ENCODE results near the gene SLC39A1. TPM values are rescaled to one million over a fixed set of nuclear protein-coding genes. Genes with fewer than 3 reads are reported as not detected.
"Not testable (repeated sequence)": the region's sequence is repeated elsewhere in the genome, so short reads cannot be mapped to it uniquely, and the experiment has no call there.

SLC39A1 gene
- total RNA-seq, 1 experiment from 2014 or later = 251 TPM

DNA sequence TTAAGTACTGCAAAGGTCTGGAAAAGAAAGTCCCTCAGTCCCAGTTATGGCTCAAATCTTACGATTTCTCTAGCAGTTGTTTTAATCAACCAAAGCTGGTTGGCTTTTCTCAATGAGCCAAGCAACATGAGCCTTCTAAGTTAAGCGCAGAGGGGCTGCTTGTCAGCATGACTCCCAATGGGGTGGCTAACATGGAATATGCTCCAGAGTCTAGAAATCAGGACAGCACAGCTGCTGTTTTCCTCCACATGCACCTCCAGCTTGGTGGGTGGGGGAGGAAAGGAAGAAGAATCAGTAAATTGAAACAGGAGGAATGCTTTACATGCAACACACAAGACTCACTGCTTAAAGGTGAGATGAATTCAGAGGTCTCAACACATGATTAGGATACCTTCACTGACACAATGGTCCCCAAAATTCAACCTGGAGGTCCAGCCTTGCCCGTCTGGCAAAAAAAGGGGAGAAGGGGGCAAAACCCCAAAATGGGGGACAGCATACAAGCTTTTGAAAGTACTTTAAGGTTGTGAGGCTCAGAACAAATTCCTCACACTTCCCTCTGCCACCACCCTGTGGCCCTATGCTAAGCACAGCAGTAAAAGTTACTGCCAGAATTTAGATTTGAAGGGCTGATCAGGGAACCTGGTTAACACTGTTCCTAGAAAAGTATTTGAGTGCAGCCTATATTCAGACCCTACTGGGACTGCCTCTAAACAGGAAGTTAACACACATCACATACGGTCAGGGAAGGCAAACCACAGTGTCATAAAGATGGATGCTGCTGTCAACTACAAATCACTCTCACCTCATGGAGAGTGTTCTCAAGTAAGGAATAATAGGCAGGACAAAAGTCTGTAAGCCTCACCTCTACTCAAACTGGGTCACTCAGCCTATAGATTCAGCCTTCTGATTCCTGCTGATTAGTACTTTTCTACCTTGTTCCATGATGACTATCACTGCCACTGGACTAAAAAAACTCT is 43.2 kb downstream of the SLC39A1 start:
- in situ Hi-C loops (cut with HindIII; ENCODE audit: low sequenced_read_pairs) = no loop called here
- no peak for DNase-seq (ENCODE audit: low spot score)

DNA sequence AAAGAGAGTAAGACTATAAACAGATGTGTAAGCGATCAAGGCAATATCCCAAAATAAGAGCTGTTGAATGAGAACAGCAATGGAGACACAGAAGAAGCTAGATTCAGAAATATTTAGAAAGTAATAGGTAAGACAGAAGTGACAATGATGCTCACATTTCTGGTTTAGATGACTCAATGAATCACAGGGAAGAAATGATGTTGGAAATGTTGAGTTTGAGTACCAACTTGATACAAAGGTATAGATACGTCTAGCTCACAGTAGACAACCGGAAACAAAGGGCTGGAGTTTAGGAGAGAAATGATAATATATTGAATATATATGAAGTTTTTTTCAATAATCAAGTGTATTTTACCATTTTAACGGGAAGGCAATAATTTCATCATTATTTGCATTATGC is 47.0 kb downstream of the SLC39A1 start:
- no peak for DNase-seq (ENCODE audit: low spot score)
- in situ Hi-C loops (cut with HindIII; ENCODE audit: low sequenced_read_pairs) = no loop called here

DNA sequence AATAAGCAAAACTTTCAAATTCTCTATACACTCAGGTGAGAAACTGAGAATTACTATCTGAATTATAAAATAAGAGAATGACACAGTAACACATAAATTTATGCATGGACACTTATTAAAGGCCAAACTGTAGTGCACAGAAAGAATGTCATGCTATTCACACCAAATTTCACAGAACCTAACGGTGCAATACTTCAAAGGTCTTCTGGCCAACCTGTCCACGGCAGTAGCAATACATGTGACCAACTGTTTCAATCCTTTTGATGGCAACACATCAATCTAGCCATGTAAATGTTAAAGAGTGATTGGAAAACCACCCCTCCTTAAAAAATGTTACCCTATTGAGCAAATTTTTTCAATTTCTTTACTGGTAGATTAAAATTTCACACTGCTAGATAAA is 51.0 kb downstream of the SLC39A1 start:
- DNase-seq (ENCODE audit: low spot score) = no peak
- in situ Hi-C loops (cut with HindIII; ENCODE audit: low sequenced_read_pairs) = no loop called here

DNA sequence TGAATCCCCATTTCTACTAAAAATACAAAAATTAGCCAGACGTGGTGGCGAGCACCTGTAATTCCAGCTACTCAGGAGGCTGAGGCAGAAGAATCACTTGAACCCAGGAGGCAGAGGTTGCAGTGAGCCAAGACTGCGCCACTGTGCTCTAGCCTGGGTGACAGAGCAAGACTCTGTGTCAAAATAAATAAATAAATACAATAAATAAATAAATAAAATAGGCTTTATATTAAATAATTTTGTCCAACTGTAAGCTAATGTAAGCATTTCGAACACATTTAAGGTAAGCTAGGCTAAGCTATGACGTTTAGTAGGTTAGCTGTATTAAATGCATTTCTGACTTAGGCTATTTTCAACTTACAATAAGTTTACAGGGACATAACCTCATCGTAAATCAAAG is 52.8 kb downstream of the SLC39A1 start:
- in situ Hi-C loops (cut with HindIII; ENCODE audit: low sequenced_read_pairs); DNase-seq (ENCODE audit: low spot score): not testable (repeated sequence)

Other genes starting within 250 kb of the SLC39A1 start
- gene INTS3, start 235.5 kb downstream of the SLC39A1 start, total RNA-seq (2014; rRNA removed; shearing (Covaris generic)) = 20.7 and 21.1 TPM in 2 replicates
- gene SLC27A3, start 188.1 kb downstream of the SLC39A1 start, total RNA-seq (2014; rRNA removed; shearing (Covaris generic)) = 1.4 and 5.4 TPM in 2 replicates
- gene GATAD2B, start 40.6 kb downstream of the SLC39A1 start, total RNA-seq (2014; rRNA removed; shearing (Covaris generic)) = 5.0 and 5.8 TPM in 2 replicates
- 7.8 and 9.3 TPM in 2 replicates for gene DENND4B, start 16.8 kb downstream of the SLC39A1 start, total RNA-seq (2014; rRNA removed; shearing (Covaris generic))
- gene CRTC2, start 4.9 kb downstream of the SLC39A1 start, total RNA-seq (2014; rRNA removed; shearing (Covaris generic)) = 3.6 and 7.2 TPM in 2 replicates
- 12.0 and 13.4 TPM in 2 replicates for gene CREB3L4, start 4.4 kb upstream of the SLC39A1 start, total RNA-seq (2014; rRNA removed; shearing (Covaris generic))
- gene JTB, start 14.1 kb upstream of the SLC39A1 start, total RNA-seq (2014; rRNA removed; shearing (Covaris generic)) = 196 TPM in 2 replicates
- gene RAB13, start 22.8 kb upstream of the SLC39A1 start, total RNA-seq (2014; rRNA removed; shearing (Covaris generic)) = 18.5 and 23.4 TPM in 2 replicates
- 2,657 and 4,065 TPM in 2 replicates for gene RPS27, start 27.2 kb upstream of the SLC39A1 start, total RNA-seq (2014; rRNA removed; shearing (Covaris generic))
- gene NUP210L, start 191.5 kb upstream of the SLC39A1 start, total RNA-seq (2014; rRNA removed; shearing (Covaris generic)) = not detected in 2 replicates
- gene TPM3, start 228.6 kb upstream of the SLC39A1 start, total RNA-seq (2014; rRNA removed; shearing (Covaris generic)) = 384 and 782 TPM in 2 replicates
- gene CFAP141, start 242.8 kb upstream of the SLC39A1 start, total RNA-seq (2014; rRNA removed; shearing (Covaris generic)) = not detected in 2 replicates